GM12874 (cell line): ENCODE results near the gene FGF18.

Source experiments
- TF ChIP-seq, protein P1 (sequence below): IDR thresholded peaks from 2 replicates; pipeline ENCODE4 v1.5.1; 2011; ENCODE audit warnings: low read depth, mild to moderate bottlenecking, control low read depth, low read length, moderate library complexity; ENCODE audit not compliant: insufficient read depth

The FGF18 gene

DNA sequence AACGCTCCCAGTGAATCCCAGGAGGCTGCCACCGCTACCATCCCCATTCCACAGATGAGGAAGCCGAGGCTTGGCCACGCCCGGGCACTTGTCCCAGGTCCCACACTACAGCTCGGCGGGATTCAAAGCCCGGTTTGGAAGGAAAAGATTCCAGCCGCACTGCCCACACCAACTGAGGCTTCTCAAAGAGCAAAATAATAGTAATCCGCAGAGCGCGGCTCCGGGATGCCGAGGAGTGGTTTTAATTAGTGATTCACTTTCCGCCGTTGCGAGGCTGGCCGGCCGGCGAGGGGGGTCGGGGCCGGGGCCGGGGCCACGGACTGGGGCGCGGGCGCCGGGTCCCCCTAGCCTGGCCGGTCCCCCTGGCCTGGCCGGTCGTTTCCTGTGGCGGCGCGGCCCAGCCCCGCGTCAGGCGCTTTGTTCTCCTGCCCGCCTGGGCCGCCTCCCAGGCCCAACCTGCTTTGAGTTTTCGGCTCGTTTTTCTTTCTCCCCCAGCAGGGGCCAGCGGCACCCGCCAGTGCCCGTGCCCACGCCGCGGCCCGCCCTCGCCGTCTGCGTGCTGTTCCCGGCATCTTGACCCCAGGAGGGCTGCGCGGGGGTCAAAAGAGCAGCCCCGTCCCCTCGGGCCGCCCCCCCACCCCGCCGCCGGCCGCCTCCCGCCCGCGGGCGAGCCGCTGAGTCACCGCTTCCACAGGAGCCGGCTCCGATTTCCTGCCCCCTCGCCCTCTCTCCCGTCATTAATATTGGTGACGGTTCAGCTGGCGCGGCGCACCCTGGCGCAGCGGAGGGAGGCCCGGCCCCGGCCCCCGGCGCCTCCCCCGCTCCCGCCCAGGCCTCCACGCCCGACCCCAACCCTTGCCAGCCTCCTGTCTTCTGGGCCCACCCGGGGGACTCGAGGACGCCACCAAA is 31.2 kb downstream of the FGF18 start:
- TF ChIP-seq, protein P1, sequence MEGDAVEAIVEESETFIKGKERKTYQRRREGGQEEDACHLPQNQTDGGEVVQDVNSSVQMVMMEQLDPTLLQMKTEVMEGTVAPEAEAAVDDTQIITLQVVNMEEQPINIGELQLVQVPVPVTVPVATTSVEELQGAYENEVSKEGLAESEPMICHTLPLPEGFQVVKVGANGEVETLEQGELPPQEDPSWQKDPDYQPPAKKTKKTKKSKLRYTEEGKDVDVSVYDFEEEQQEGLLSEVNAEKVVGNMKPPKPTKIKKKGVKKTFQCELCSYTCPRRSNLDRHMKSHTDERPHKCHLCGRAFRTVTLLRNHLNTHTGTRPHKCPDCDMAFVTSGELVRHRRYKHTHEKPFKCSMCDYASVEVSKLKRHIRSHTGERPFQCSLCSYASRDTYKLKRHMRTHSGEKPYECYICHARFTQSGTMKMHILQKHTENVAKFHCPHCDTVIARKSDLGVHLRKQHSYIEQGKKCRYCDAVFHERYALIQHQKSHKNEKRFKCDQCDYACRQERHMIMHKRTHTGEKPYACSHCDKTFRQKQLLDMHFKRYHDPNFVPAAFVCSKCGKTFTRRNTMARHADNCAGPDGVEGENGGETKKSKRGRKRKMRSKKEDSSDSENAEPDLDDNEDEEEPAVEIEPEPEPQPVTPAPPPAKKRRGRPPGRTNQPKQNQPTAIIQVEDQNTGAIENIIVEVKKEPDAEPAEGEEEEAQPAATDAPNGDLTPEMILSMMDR: no peak

DNA sequence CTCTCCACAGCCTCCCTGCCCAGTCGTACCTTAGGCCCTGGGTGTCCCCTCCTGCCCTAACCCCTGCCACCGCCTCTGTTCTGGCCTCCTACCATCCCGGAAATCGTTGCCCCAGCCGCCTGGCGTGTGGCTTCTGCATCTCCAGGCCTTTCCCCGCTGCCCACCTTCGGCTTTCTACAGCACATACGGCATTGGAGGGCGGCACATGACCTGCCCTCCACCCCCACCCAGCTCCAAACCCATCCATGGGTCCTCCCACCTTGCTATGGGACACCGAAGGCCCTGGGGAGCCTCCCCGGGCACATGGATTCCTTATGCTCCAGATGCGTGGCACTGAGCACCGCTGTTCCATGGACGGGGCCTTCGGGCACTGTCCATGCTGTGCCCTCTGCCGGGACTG is 32.0 kb downstream of the FGF18 start:
- TF ChIP-seq, protein P1: no peak

DNA sequence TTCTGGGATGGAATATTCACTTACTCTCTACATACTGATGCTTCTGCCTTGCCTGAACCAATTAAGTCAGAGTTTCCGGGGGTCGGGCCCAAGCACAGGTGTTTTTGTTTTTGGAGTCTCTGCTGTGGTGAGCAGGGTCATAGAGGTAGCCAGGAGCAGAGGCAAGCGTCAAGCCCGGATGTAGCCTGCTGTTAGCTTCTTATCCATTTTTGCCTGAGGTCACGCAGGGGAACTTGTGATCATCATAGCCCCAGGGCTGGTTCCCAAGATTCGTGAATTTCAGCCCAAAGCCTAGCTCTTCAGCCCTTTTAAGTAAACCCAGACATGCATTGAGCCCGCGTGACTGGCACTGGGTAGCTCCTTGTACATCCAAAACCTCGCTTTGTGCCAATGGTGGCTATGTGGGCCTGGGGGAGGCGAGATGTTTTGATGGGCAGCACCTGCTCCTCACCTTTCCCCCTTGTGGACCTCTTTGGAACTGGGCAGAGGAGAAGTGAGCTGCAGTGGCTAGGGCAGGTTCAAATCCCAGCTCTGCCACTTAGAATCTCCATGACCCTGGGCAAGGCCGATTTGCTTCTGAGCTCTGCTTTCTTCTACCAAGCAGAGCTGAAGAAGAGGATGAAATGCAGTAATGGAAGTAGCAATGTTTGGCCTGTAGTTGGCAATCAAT is 33.7 kb downstream of the FGF18 start:
- TF ChIP-seq, protein P1: no peak

DNA sequence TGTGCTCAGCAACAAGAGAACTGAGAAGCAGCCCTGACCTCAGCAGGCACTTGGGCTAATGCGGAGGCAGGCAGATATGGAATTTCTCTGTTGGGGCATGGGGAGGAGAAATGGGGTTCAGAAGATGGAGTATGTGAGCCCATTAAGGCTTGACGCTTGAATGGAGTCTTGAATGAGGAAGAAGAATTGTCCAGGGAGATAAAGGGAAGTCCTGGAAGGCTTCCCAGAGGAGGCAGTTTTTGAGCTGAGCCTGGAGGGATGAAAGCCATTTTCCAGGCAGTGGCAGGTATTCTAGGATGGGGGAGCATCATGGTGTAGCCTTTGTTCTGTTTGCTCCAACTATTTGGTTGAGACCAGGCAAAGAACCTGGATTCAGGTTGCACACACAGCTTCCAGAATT is 34.5 kb downstream of the FGF18 start:
- TF ChIP-seq, protein P1: no peak

DNA sequence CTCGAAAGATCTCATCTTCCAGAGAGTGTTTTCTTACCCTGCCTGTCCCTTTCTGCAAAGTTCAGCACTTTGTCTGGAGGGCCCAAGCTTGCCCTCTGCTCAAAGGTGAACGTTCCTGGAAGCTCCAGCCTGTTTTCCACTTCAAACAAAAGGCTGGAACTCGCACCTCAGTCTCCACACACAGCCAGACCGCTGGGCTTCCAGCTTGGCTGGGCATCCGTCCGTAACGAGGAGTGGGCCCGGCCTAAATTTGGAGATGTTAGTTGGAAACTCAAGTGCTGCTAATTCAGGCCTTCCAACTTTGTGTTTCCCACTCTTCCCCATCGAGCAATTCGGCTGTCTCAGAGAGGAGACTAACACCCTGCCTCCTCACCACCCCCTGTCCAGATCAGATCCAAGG is 35.1 kb downstream of the FGF18 start:
- TF ChIP-seq, protein P1: no peak

DNA sequence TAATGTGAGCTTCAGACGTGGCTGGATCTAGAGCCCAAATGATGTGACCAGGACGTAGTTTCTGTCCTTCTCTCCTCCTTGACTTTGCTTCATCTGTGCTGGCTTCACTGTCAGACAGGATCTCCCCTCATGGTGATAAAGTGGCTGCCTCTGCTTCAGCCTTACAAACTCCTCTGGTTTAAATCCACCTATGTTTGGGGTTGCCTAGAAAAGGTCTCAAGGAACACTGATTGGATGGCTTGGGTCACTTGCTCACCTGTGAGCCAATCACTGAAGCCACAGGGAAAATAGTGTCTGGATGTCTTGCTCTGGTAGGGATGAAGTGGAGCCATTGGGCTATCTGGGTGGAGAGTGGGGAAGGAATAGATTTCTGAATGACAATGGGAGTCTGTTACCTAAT is 36.1 kb downstream of the FGF18 start:
- TF ChIP-seq, protein P1: no peak

DNA sequence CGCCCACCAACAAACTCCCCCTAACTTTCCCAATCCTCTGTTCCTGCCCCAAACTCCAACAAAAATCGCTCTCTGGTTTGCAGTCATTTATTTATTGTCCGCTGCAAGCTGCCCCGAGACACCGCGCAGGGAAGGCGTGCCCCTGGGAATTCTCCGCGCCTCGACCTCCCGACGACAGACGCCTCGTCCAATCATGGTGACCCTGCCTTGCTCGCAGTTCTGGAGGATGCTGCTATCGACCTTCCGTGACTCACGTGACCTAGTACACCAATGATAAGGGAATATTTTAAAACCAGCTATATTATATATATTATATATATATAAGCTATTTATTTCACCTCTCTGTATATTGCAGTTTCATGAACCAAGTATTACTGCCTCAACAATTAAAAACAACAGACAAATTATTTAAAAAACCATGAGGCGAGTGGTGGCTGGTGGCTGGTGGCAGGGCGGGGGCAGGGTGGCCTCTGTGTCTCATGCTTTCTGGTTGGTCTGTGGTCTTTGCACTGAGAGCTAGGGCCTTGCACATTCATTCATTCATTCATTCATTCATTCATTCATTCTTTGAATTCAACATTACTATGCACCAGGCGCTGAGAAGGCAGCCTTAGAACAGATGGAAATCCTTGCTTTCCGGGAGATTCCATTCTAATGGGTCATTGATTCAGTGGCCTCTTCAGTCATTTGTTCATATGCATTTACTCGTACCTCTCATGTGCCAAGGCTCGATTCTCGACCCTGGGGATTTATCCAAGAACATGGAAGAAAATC is 37.9 kb downstream of the FGF18 start:
- TF ChIP-seq, protein P1: no peak
